ENCODE data around the gene TMEM88. TPM values are rescaled to one million over a fixed set of nuclear protein-coding genes. Genes with fewer than 3 reads are reported as not detected.

TMEM88 gene
- total and polyA plus RNA-seq, 2 of the 13 experiments (the other 11 are each of a cell fraction or from before 2014, with no cell fraction given) = 0.31 to 0.66 TPM

GRCh38 chr17:7834957-7835813, 19.7 kb upstream of the TMEM88 start (continued):
- TF ChIP-seq DRAP1 (CRISPR knock-in tag; IDR thresholded peaks at IDR 0.05) (no peak), ZNF616 (CRISPR knock-in tag; IDR thresholded peaks at IDR 0.05; ENCODE audit: low read depth) (no peak), ZNF720 (CRISPR knock-in tag; IDR thresholded peaks at IDR 0.05) (no peak), RCOR2 (CRISPR knock-in tag; IDR thresholded peaks at IDR 0.05) (no peak), KAT8 (CRISPR knock-in tag; IDR thresholded peaks at IDR 0.05) (peak; percentile 30; the same call in 1 of the 2 replicates), PCBP2 (optimal IDR thresholded peaks at IDR 0.05; ENCODE audit: low read depth, low read length, poor library complexity, severe bottlenecking) (no peak), RXRA (CRISPR knock-in tag; IDR thresholded peaks at IDR 0.05) (no peak; the same call in none of the 2 replicates), RELA (CRISPR knock-in tag; IDR thresholded peaks at IDR 0.05) (no peak), ZNF354B (CRISPR knock-in tag; IDR thresholded peaks at IDR 0.05) (no peak), HMGXB4 (CRISPR knock-in tag; IDR thresholded peaks at IDR 0.05; ENCODE audit: borderline replicate concordance in 1 of 2, low read depth in 1 of 2) (peak; percentile 18 to 69; a peak in 2 of 4 replicates), DNMT1 (CRISPR knock-in tag; IDR thresholded peaks at IDR 0.05) (0 out of 2 replicates have a peak, but pooled peaks have one; percentile 54), ZNF10 (CRISPR knock-in tag; IDR thresholded peaks at IDR 0.05; ENCODE audit: borderline replicate concordance, low read depth) (no peak), ZNF782 (CRISPR knock-in tag; IDR thresholded peaks at IDR 0.05; ENCODE audit: borderline replicate concordance) (no peak), ZNF75D (CRISPR knock-in tag; IDR thresholded peaks at IDR 0.05; ENCODE audit: borderline replicate concordance) (no peak), ZBTB1 (CRISPR knock-in tag; IDR thresholded peaks at IDR 0.05; ENCODE audit: borderline replicate concordance) (no peak), ZBTB39 (CRISPR knock-in tag; IDR thresholded peaks at IDR 0.05) (no peak), ZNF878 (CRISPR knock-in tag; IDR thresholded peaks at IDR 0.05) (no peak), MBD4 (IDR thresholded peaks at IDR 0.05; ENCODE audit: borderline replicate concordance, low read length) (no peak), HMG20A (CRISPR knock-in tag; IDR thresholded peaks at IDR 0.05; ENCODE audit: borderline replicate concordance) (no peak), ZNF235 (CRISPR knock-in tag; IDR thresholded peaks at IDR 0.05; ENCODE audit: borderline replicate concordance) (no peak), ZNF546 (CRISPR knock-in tag; conservative IDR thresholded peaks at IDR 0.05) (no peak), EZH2 (conservative IDR thresholded peaks at IDR 0.05; ENCODE audit: low read depth, low read length) (no peak), RFXAP (CRISPR knock-in tag; IDR thresholded peaks at IDR 0.05; ENCODE audit: borderline replicate concordance) (peak; percentile 99), CREB3 (CRISPR knock-in tag; IDR thresholded peaks at IDR 0.05) (no peak), GPN1 (CRISPR knock-in tag; IDR thresholded peaks at IDR 0.05; ENCODE audit: borderline replicate concordance) (no peak), ZNF761 (CRISPR knock-in tag; conservative IDR thresholded peaks at IDR 0.05) (no peak; the same call in 1 of the 2 replicates)

Measured in HepG2 (cell line).